Measurements from ENCODE around the gene NUP210L. TPM values are rescaled to one million over a fixed set of nuclear protein-coding genes. Genes with fewer than 3 reads are reported as not detected.

The NUP210L gene
- under 1 TPM in 1 of 3 donors, not detected in 2; 0.13 TPM for polyA plus RNA-seq

DNA sequence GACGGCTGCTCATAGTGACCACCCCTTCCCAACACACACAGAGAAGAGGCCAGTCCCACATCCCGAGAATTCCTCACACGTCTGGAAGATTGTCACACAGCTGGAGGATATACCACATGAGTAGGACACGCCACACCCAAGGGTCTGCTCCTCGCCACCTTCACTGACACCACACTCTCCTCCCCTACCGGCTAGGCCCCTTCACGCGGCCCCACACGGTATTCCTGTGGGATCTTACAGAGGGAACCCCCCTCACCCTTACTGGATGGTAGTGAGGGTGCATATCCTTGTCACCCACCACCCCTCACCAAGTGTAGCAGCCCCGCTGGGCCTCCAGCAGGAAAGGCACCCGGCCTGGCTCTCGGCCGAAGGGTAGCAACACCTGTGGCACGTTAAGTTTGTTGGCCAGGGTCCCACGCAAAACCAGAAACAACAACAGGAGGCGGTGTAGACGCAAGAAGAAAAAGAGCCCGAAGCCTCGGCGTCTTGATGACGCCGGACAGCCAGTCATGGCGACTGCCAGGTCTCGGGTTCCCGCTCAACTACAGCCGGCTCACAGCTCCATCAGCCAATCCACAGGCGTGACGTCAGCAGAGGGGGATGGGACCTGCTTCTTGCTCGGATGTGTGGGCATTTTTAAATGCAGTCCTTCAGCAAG lies at the start of gene NUP210L:
Gene NUP210L, minus strand, starts transcription at position 540 of the 658 bp plus-strand sequence.
- Mint-ChIP-seq H3K4me1 (peaks cover 48 to 49% of the 10 kb centered on the region in 2 donors), H3K9me3 (no peaks in the 10 kb centered on the region), H3K4me3 (no peak within 1 kb of the TSS), H3K36me3 (peaks cover 17 to 29% (median 20%) of the 10 kb centered on the region in 3 donors), H3K27me3 (ENCODE audit: low read depth in 3 of 3) (peaks cover 3 to 6% (median 3%) of the 10 kb centered on the region in 3 donors), H3K27ac (peak within 1 kb of the TSS; percentile 61 to 91 (median 86))
- no peak for DNase-seq

DNA sequence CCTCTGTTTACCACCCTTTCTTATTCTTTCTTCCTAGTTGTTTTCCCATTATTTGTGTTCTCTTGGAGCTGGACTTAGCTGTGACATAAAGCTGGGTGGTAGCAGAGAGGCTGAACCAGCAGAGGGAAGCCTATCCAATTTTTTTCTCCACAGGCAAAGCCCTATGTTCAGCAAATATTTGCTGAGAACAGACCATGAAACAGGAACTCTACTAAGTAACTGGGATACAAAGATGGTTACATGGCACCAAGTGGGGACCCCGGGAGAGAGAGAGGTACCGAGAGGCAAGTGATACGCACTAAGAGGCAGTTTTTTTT lies 44.6 kb upstream of the NUP210L start:
- DNase-seq, result no peak
- Mint-ChIP-seq H3K4me1 (no peaks in the 10 kb centered on the region), H3K36me3 (no peaks in the 10 kb centered on the region), H3K4me3 (no peak overlapping the region), H3K9me3 (no peaks in the 10 kb centered on the region), H3K27me3 (ENCODE audit: low read depth in 3 of 3) (peaks cover 0 to 3% (median 0%) of the 10 kb centered on the region in 3 donors), H3K27ac (no peak overlapping the region)

DNA sequence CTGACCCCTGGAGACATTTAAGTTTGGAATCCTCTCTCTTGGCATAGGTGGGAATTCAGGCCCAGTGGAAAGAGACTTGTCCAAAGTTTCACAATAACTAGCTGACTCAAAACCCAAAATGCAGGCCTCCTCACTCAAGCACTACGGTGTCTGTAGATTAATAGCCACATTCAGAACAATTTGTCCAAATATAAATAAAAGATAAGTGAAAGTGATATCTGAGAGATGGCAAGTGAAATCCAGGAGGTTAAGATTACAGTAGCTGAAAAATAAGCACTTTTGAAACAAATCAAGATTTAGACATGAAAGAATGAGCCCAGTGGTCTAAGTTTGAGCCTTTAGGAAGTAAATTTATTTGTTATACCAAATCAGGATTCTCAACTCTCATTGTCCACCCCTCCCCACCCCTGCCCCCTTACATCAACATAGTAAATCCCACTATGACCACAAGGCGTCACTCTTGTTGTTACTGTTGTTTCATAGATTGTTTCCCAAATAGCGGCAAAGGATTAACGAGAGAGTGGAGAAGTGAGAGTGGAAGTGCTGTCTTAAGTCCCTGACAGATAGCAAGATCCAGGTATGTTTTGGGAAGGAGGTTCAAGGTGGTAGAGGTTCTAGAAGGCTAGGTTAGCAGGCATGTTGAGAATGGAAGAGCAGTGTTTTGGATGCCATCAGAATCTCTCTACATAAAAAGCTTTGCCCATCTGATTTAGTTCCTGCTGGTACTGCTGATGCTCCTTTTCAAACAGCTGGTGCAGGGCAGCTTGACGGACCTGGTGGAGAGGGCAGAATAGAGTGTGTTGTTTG lies 44.1 kb upstream of the NUP210L start:
- peak; percentile 34 to 51 (median 35) for DNase-seq
- Mint-ChIP-seq H3K4me3 (no peak overlapping the region), H3K4me1 (no peaks in the 10 kb centered on the region), H3K36me3 (no peaks in the 10 kb centered on the region), H3K27ac (no peak overlapping the region), H3K27me3 (ENCODE audit: low read depth in 3 of 3) (peaks cover 0 to 6% (median 0%) of the 10 kb centered on the region in 3 donors), H3K9me3 (no peaks in the 10 kb centered on the region)

DNA sequence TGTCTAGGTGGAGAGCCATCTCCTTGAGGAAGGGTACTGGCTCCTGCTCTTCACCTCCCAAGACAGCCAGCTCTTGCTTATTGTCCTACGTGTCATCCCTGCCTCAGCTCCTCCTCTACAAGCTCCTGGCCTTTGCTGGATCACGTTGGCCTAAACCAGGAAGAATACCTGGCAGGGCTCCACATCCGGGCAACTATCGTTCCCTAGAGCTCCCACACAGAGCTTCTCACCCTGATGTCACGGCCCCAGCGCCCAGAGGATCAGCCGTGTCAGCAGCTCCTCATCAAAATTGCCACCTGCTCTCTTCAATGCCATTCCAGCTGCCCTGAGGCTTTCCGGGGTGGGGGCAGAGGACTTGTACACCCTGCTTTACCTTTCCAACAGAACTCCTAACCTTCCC lies 38.9 kb upstream of the NUP210L start:
- H3K4me1 Mint-ChIP-seq, result no peaks in the 10 kb centered on the region
- H3K27ac Mint-ChIP-seq, result no peak overlapping the region
- H3K9me3 Mint-ChIP-seq, result no peaks in the 10 kb centered on the region
- no peak for DNase-seq
- no peaks in the 10 kb centered on the region for H3K36me3 Mint-ChIP-seq
- no peak overlapping the region for H3K4me3 Mint-ChIP-seq
- H3K27me3 Mint-ChIP-seq (ENCODE audit: low read depth in 3 of 3), result peaks cover 5 to 17% (median 7%) of the 10 kb centered on the region in 3 donors

GRCh38 chr1:154192476-154192875 lies 37.6 kb upstream of the NUP210L start:
- no peak overlapping the region for H3K27ac Mint-ChIP-seq
- no peaks in the 10 kb centered on the region for H3K4me1 Mint-ChIP-seq
- H3K27me3 Mint-ChIP-seq (ENCODE audit: low read depth in 3 of 3), result peaks cover 6 to 20% (median 7%) of the 10 kb centered on the region in 3 donors
- no peaks in the 10 kb centered on the region for H3K9me3 Mint-ChIP-seq
- DNase-seq, result no peak
- no peaks in the 10 kb centered on the region for H3K36me3 Mint-ChIP-seq
- no peak overlapping the region for H3K4me3 Mint-ChIP-seq

GRCh38 chr1:154191990-154192461 lies 37.2 kb upstream of the NUP210L start, which contains the start of gene TPM3:
Gene TPM3 (minus strand): TSS chr1:154192100. CDS start chr1:154192018, 82 bp downstream.
- Mint-ChIP-seq H3K9me3 (no peaks in the 10 kb centered on the region), H3K36me3 (no peaks in the 10 kb centered on the region), H3K4me1 (no peaks in the 10 kb centered on the region), H3K27ac (peak within 1 kb of the TSS in 1 of 6 donors; percentile 13), H3K4me3 (no peak within 1 kb of the TSS), H3K27me3 (ENCODE audit: low read depth in 3 of 3) (peaks cover 6 to 22% (median 7%) of the 10 kb centered on the region in 3 donors)
- no peak for DNase-seq

GRCh38 chr1:154190550-154190949 lies 35.7 kb upstream of the NUP210L start:
- Mint-ChIP-seq H3K9me3 (no peaks in the 10 kb centered on the region), H3K4me3 (no peak overlapping the region), H3K27ac (no peak overlapping the region), H3K4me1 (no peaks in the 10 kb centered on the region), H3K27me3 (ENCODE audit: low read depth in 3 of 3) (peaks cover 6 to 22% (median 7%) of the 10 kb centered on the region in 3 donors), H3K36me3 (no peaks in the 10 kb centered on the region)
- no peak for DNase-seq

DNA sequence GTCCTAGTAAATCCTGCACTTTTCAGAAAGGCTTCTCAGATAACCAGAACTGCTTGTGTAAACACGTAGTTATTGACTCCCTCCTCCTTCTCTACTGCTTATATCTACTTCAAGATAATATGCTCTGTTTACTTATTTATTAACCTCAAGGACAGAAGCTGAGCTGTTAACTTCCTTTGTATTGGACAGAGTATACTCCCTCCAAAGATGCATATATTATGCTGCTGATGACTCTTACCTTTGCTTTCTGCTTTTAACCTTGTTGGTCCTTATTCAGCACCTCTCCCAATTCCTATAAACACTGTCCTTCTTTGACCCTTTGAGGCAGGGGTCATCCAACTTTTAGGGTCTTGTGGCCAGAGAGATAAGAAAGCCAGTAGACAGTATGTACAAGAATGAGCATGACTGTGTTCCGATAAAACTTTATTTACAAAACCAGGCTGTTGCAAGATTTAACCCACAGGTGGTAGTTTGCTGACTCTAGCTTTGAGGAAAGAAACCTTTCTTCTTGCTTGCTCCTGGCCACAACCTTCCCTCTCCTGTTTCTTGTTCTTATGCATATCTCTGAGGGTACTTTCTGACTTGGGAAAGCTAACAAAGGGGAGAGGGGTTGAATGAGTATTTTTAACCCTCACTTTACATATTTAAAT lies 32.1 kb upstream of the NUP210L start:
- peaks cover 14 to 16% of the 10 kb centered on the region in 2 donors for H3K4me1 Mint-ChIP-seq
- H3K36me3 Mint-ChIP-seq, result peaks cover 0 to 4% (median 3%) of the 10 kb centered on the region in 3 donors
- no peak overlapping the region for H3K4me3 Mint-ChIP-seq
- H3K27ac Mint-ChIP-seq, result no peak overlapping the region
- H3K9me3 Mint-ChIP-seq, result peaks cover 0 to 2% (median 0%) of the 10 kb centered on the region in 6 donors
- H3K27me3 Mint-ChIP-seq (ENCODE audit: low read depth in 3 of 3), result peaks cover 2 to 18% (median 15%) of the 10 kb centered on the region in 3 donors
- DNase-seq, result no peak

GRCh38 chr1:154186177-154186576 lies 31.3 kb upstream of the NUP210L start:
- Mint-ChIP-seq H3K27me3 (ENCODE audit: low read depth in 3 of 3) (peaks cover 1 to 17% (median 15%) of the 10 kb centered on the region in 3 donors), H3K27ac (peak overlapping the region in 2 of 6 donors; percentile 25 to 27), H3K4me3 (no peak overlapping the region), H3K4me1 (peaks cover 22 to 24% of the 10 kb centered on the region in 2 donors), H3K9me3 (peaks cover 0 to 2% (median 0%) of the 10 kb centered on the region in 6 donors), H3K36me3 (peaks cover 0 to 4% (median 3%) of the 10 kb centered on the region in 3 donors)
- peak; percentile 17 to 40 (median 30) for DNase-seq

DNA sequence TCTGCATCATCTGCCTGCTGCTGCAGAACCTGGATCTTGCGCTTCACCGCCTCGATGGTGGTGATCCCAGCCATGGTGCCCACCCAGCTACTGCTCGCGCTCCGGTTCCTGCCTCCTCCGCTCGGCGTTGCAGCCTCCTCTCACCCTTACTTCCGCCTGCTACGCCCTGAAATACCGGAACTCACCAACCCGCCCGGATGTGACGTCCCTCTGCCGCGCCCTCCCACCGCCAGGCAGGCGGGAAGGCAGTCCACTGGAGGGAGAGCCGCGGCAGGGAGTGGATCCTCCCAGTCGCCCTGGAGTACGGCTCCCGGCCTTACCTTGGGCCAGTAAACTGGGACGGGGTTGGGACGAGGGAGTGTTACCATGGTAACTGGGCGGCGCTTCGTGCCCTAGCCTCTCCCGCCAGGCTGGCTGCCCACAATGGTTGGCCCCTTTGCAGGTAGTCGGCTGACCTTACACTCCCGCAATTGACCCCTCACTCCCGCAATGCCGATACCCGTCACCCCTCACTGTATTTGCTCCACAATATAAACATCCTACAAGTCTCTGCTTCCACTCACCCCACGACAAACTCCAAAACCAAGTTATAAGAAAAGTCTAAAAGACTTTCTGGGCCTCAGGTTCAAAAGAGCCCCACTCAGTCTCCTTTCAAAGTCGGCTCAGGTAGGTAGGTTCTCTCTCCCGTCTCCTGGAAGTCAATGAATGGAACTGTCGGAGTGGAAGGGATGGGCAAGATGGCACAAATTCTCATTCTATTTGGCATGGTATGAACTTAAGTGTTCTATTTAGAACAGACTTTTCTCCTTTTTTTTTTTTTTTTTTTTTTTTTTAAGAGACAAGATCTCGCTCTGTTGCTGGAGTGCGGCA lies 28.4 kb upstream of the NUP210L start:
- peaks cover 1 to 15% (median 14%) of the 10 kb centered on the region in 3 donors for H3K27me3 Mint-ChIP-seq (ENCODE audit: low read depth in 3 of 3)
- H3K27ac Mint-ChIP-seq, result peak overlapping the region; percentile 96 to 100 (median 100)
- H3K4me3 Mint-ChIP-seq, result peak overlapping the region; percentile 100
- peaks cover 0 to 2% (median 0%) of the 10 kb centered on the region in 6 donors for H3K9me3 Mint-ChIP-seq
- DNase-seq, result peak; percentile 91 to 92 (median 91)
- peaks cover 4 to 12% (median 4%) of the 10 kb centered on the region in 3 donors for H3K36me3 Mint-ChIP-seq
- H3K4me1 Mint-ChIP-seq, result peaks cover 51 to 53% of the 10 kb centered on the region in 2 donors

- Mint-ChIP-seq H3K4me3 (peak overlapping the region; percentile 100), H3K4me1 (peaks cover 59 to 61% of the 10 kb centered on the region in 2 donors), H3K27me3 (ENCODE audit: low read depth in 3 of 3) (peaks cover 0 to 15% (median 10%) of the 10 kb centered on the region in 3 donors), H3K27ac (peak overlapping the region; percentile 96 to 100 (median 100)), H3K36me3 (peaks cover 4 to 12% (median 4%) of the 10 kb centered on the region in 3 donors), H3K9me3 (peaks cover 0 to 2% (median 0%) of the 10 kb centered on the region in 6 donors)
- peak; percentile 56 to 69 (median 65) for DNase-seq
Measured at GRCh38 chr1:154182344-154183045, 27.6 kb upstream of the NUP210L start.

GRCh38 chr1:154181944-154182343 lies 27.1 kb upstream of the NUP210L start:
- no peak for DNase-seq
- H3K36me3 Mint-ChIP-seq, result peaks cover 4 to 12% (median 4%) of the 10 kb centered on the region in 3 donors
- peaks cover 0 to 15% (median 8%) of the 10 kb centered on the region in 3 donors for H3K27me3 Mint-ChIP-seq (ENCODE audit: low read depth in 3 of 3)

More at GRCh38 chr1:154181944-154182343, 27.1 kb upstream of the NUP210L start:
- Mint-ChIP-seq H3K4me1 (peaks cover 64 to 66% of the 10 kb centered on the region in 2 donors), H3K9me3 (peaks cover 0 to 2% (median 0%) of the 10 kb centered on the region in 6 donors), H3K4me3 (peak overlapping the region; percentile 100), H3K27ac (peak overlapping the region; percentile 96 to 100 (median 100))
